GM12873 (cell line): ENCODE results near the gene INHBC.

Experiments used
- TF ChIP-seq, protein P1 (sequence below): IDR thresholded peaks from 2 replicates; pipeline ENCODE4 v1.5.1; 2012; ENCODE audit warnings: low read depth, mild to moderate bottlenecking, moderate library complexity, low read length, control low read depth; ENCODE audit not compliant: insufficient read depth; ENCODE audit errors: missing control alignments

Gene INHBC

DNA sequence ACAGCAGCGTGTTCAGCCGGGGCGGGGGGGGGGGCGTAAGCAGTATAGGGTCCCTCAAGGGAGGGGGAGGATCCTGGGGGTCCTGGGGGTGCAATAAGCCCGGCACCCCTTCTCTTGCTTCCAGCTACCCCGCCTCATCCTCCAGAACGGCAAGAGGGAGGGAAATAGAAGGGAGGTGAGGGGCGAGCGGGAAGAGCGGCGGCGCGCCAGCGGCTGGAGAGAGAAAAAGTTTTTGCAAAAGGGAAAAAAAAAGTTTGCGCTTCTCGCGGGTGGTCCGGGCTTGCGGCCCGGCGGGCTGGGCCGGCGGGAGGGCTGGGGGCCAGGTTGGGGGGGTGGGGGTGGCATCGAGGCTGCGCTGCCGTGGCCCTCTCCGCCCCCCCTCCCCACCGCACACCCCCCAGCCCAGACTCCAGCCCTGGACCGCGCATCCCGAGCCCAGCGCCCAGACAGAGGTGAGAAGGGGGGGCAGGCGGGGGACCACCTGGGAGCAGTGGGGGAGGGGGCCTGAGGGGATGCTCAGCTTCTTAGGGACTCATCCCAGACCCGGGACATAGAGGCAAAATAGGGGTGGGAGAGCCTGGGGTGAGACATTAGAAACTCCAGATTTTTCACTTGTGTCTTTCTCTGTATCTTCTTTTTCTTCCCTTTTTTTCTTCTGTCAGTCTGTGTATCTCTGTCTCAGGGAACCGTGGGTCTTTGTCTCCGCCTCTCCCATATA lies 25.3 kb downstream of the INHBC start, which contains the start of gene GLI1:
GLI1 (plus strand) TSS at position 36 of the 718 bp plus-strand sequence. CDS start 3,907 bp downstream, outside the sequence.
- TF ChIP-seq, protein P1, sequence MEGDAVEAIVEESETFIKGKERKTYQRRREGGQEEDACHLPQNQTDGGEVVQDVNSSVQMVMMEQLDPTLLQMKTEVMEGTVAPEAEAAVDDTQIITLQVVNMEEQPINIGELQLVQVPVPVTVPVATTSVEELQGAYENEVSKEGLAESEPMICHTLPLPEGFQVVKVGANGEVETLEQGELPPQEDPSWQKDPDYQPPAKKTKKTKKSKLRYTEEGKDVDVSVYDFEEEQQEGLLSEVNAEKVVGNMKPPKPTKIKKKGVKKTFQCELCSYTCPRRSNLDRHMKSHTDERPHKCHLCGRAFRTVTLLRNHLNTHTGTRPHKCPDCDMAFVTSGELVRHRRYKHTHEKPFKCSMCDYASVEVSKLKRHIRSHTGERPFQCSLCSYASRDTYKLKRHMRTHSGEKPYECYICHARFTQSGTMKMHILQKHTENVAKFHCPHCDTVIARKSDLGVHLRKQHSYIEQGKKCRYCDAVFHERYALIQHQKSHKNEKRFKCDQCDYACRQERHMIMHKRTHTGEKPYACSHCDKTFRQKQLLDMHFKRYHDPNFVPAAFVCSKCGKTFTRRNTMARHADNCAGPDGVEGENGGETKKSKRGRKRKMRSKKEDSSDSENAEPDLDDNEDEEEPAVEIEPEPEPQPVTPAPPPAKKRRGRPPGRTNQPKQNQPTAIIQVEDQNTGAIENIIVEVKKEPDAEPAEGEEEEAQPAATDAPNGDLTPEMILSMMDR, result no peak

DNA sequence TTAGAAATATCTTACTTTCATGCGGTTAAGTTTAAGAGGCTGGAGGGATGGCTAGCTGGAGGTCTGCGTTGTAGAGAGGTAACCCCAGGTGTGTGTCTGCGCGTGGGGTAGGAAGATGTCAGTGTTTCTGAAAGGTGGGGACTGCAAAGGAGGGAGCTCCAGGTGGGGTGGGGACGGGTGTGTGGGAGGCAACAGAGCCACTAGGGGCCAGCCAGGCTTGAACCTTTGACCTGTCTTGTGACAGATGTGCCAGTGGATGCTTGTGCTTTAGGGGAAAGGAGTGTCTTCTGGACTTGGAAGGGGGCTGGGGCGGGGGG lies 25.8 kb downstream of the INHBC start:
- TF ChIP-seq, protein P1, result no peak

DNA sequence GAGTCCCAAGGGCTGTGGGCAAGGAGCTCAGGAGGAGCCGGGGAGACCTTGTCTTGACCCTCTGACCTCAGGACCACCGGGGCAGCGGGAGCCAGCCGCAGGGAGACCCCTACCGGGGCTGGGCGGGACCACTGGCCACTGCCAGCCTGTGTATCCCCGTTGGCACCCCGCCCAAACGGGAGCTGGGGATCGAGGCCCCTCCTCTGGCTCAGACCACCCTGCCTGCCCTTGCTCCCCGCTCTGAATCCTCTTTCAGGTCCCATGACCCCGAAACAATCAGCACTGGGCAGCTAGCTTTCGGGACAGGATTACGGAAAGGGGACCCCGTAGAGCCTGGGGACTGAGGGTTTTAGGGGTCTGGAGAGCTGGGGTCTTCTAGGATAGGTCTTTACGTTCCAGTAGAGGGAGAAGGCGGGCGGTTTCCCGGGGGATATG lies 26.3 kb downstream of the INHBC start:
- TF ChIP-seq, protein P1, result no peak

DNA sequence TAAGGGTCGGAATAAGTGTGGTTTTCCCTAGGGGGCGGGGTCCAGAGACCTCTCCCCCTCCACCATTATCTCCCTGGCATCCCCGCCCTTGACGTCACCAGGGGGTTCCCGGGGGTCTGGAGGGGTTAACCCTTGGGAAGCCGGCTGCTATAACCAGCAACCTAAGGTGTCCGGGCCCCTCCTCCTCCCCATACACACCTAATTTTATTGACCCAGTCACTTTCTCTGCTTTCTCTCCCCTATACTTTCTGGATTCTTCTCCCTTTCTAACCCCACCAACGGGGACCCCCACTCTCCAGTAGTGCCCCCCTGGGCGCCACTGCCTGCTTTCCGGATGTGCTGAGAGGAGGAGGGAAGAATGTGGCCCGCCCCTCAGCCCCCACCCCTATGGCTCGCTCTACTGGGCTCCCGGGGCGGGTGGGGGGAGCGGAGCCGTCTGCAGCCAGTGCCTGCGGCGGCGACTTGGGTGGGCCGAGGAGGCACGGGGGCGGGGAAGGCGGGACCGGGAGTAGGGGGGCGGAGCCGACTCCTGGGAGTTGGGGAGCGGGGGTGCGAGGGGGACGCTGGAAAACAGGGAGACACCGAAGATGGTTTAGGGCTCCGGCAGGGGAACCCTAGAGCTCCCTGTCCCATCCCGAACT lies 26.8 kb downstream of the INHBC start:
- TF ChIP-seq, protein P1, result no peak

DNA sequence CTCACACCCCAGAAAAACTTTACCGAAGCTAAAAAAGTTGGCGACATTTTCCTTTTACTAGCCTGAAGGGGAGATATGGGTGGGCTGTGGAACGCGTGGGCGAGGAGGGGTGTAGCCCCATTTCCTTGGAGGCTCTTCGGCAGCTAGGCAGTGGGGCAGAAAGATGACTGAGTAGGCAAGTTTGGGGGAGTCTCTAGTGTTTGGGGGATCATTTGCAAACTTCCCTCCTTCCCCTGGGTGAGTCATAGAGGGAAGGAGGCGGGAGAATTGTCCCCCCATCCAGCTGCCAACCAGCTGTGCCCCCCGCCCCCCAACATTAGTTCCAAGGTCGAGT lies 27.3 kb downstream of the INHBC start:
- TF ChIP-seq, protein P1, result no peak

DNA sequence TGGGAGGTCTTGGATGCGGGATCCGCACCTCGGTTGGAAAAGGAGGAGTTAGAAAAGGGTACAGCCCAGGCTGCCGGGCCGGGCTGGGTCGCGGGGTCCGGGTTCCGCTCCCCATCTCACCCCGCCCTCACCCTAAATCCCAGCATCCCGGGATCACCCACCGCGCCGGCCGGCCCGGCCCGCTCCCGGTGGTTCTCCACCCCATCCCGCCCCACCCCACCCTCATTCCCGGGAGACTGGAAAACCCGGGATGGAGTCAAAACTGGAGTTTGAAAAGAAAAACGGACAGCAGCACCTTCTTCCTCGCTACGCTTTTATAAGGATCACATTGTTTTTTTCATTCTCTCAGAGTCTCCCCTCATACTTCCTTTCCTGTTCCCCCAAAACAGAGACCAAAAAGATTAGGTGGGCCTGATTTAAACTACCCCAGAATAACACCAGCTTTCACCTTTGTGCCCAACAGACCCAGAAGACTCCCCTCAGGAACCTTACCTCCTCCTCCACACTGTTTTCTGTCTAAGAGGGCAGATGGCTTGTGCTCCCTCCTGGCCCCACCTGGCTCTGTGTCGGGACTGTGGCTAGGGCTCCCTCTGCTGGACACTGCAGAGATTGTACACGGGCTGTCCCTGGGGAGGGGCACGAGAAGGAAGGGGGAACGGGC lies 27.8 kb downstream of the INHBC start:
- TF ChIP-seq, protein P1, result peak; percentile 94

DNA sequence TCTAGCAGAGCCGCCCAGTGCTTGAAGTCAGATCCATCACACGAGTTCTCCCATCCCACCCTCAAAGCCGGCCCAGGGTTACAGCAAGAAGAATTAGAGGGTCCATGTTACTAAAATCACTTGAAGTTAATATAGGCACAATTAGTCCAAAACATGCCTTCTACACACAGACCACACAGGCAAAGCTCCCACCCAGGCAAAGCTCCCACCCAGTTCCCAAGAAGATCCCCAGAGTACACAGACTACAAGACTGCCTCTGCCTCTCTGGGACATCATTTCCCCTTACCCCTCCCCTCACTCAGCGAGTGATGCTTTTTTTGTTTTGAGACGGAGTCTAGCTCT lies 28.3 kb downstream of the INHBC start:
- TF ChIP-seq, protein P1, result no peak
